HCT116 (cell line): Measurements from ENCODE around the gene SND1. TPM values are rescaled to one million over a fixed set of nuclear protein-coding genes. Genes with fewer than 3 reads are reported as not detected.

Experiments
- ATAC-seq: fragments of 200-7000 bp; cut with Tn5 transposase; 2 replicates; pipeline ENCODE4 v1.9.1; 2020; ENCODE audit warnings: mild to moderate bottlenecking, moderate library complexity
- BruUV-seq: library from RNA; stranded (reverse); fragments of 400-500 nt; replicated peaks from 2 replicates; lab custom pipeline; 2021; lab: Mats Ljungman, UMichigan
- CTCF ChIA-PET: fragments of 300-600 bp; sonication (Branson Sonifier 250); formaldehyde crosslinking; loops from one replicate; lab custom pipeline; 2021; ENCODE audit warnings: antibody characterized with exemption; lab: Charles Lee
- POLR2A ChIA-PET: fragments of 300-600, 350-600 bp; sonication (Branson Sonifier 250); formaldehyde crosslinking; loops from one replicate; lab custom pipeline; 2021; ENCODE audit warnings: antibody characterized with exemption; lab: Charles Lee
- RAD21 ChIA-PET, 2 experiments: fragments of 300-600 bp; sonication (Branson Sonifier 250); formaldehyde crosslinking; loops; one replicate each; lab custom pipeline; 2023; ENCODE audit warnings: low total read pairs in 2 of 2; ENCODE audit not compliant: uncharacterized antibody in 2 of 2, unreplicated experiment in 2 of 2, low non-redundant PET in 1 of 2; lab: Charles Lee
- DNase-seq: peaks from one replicate; pipeline ENCODE4 v3.0.0-alpha.2; 2010; ENCODE audit warnings: low read depth, low spot score
- H2AFZ ChIP-seq: fragments of 200-600 bp; shearing (Covaris generic), sonication (generic); 2 replicates; pipeline ENCODE4 v1.6.1; 2017; ENCODE audit warnings: low read depth, mixed run types, mixed read lengths, antibody characterized with exemption, low read length; ENCODE audit not compliant: poor library complexity, severe bottlenecking
- H3K27ac ChIP-seq: 2 replicates; pipeline ENCODE4 v1.5.1; 2012; ENCODE audit warnings: low read depth, low read length
- H3K27me3 ChIP-seq: fragments of 200-600 bp; sonication (generic); 2 replicates; pipeline ENCODE4 v1.6.1; 2016; ENCODE audit warnings: mixed run types, low read length, mixed read lengths; ENCODE audit not compliant: insufficient read depth
- H3K36me3 ChIP-seq, 2 experiments: fragments of 200-500 bp in 1 of 2; fragments of 200-600 bp in 1 of 2; sonication (Bioruptor generic) in 1 of 2; sonication (generic) in 1 of 2; 2 replicates each; pipeline versions ENCODE4 v1.5.1 to v1.6.1; 2014 to 2016; ENCODE audit warnings: low read length in 2 of 2, inconsistent platforms in 1 of 2, mixed read lengths in 1 of 2, mixed run types in 1 of 2; ENCODE audit not compliant: insufficient read depth in 2 of 2, control insufficient read depth in 1 of 2
- H3K4me1 ChIP-seq, 2 experiments: fragments of 200-600 bp in 1 of 2; sonication (generic) in 1 of 2; 2 replicates each; pipeline versions ENCODE4 v1.5.1 to v1.6.1; 2012 to 2017; ENCODE audit warnings: low read length in 2 of 2, inconsistent platforms in 1 of 2, mild to moderate bottlenecking in 1 of 2, mixed read lengths in 1 of 2, mixed run types in 1 of 2, moderate library complexity in 1 of 2; ENCODE audit not compliant: insufficient read depth in 2 of 2, control insufficient read depth in 1 of 2
- H3K4me2 ChIP-seq: fragments of 200-600 bp; sonication (generic); 2 replicates; pipeline ENCODE4 v1.6.1; 2017; ENCODE audit warnings: mixed run types, low read length, mixed read lengths
- H3K4me3 ChIP-seq, 2 experiments: fragments of 200-600 bp in 1 of 2; sonication (generic) in 1 of 2; replicated peaks in 1 of 2; 2 replicates each; pipeline ENCODE4 v1.5.1; 2011 to 2016; ENCODE audit warnings: low read length in 2 of 2, control low read depth in 1 of 2, low read depth in 1 of 2, mild to moderate bottlenecking in 1 of 2, mixed read lengths in 1 of 2, mixed run types in 1 of 2
- H3K79me2 ChIP-seq: fragments of 200-600 bp; sonication (generic); 2 replicates; pipeline ENCODE4 v1.6.1; 2017; ENCODE audit warnings: mild to moderate bottlenecking, mixed run types, low read length, moderate library complexity, mixed read lengths; ENCODE audit not compliant: insufficient read depth
- H3K9ac ChIP-seq: fragments of 200-600 bp; sonication (generic); 2 replicates; pipeline ENCODE4 v1.6.1; 2016; ENCODE audit warnings: low read length, mixed read lengths
- H3K9me2 ChIP-seq: fragments of 200-600 bp; sonication (generic), shearing (Covaris generic); 2 replicates; pipeline ENCODE4 v1.6.1; 2017; ENCODE audit warnings: mixed run types, mild to moderate bottlenecking, moderate library complexity; ENCODE audit not compliant: insufficient read depth
- H3K9me3 ChIP-seq, 2 experiments: fragments of 200-500 bp in 1 of 2; fragments of 200-600 bp in 1 of 2; sonication (Bioruptor generic) in 1 of 2; sonication (generic) in 1 of 2; 2 replicates each; pipeline ENCODE4 v1.6.1; 2014 to 2017; ENCODE audit warnings: low read length in 2 of 2, mixed read lengths in 2 of 2, inconsistent platforms in 1 of 2, low read depth in 1 of 2, mild to moderate bottlenecking in 1 of 2, mixed run types in 1 of 2, moderate library complexity in 1 of 2; ENCODE audit not compliant: control insufficient read depth in 1 of 2, insufficient read depth in 1 of 2
- H4K20me1 ChIP-seq: fragments of 200-600 bp; sonication (generic), shearing (Covaris generic); 2 replicates; pipeline ENCODE4 v1.6.1; 2017; ENCODE audit warnings: mixed run types, mild to moderate bottlenecking, moderate library complexity; ENCODE audit not compliant: insufficient read depth
- ATF3 ChIP-seq: IDR thresholded peaks from 2 replicates; pipeline ENCODE4 v1.6.1; 2012
- CEBPB ChIP-seq: IDR thresholded peaks from 2 replicates; pipeline ENCODE4 v1.6.1; 2012; ENCODE audit warnings: low read depth
- EGR1 ChIP-seq: IDR thresholded peaks from 2 replicates; pipeline ENCODE4 v1.6.1; 2012; ENCODE audit warnings: low read depth
- EZH2 ChIP-seq: fragments of 200-600 bp; sonication (generic); IDR thresholded peaks from 2 replicates; pipeline ENCODE4 v1.6.1; 2017; ENCODE audit warnings: antibody characterized with exemption, mixed run types
- FOSL1 ChIP-seq: IDR thresholded peaks from 2 replicates; pipeline ENCODE4 v1.6.1; 2012; ENCODE audit warnings: low read depth
- POLR2A ChIP-seq: IDR thresholded peaks from 2 replicates; pipeline ENCODE4 v1.7.0; 2011; ENCODE audit warnings: borderline replicate concordance; ENCODE audit not compliant: insufficient read depth, insufficient read length; ENCODE audit errors: extremely low read depth
- RAD21 ChIP-seq: IDR thresholded peaks from 2 replicates; pipeline ENCODE4 v1.6.1; 2012; ENCODE audit warnings: low read depth, mild to moderate bottlenecking
- SP1 ChIP-seq: IDR thresholded peaks from 2 replicates; pipeline ENCODE4 v1.6.1; 2012; ENCODE audit warnings: low read depth
- TCF7L2 ChIP-seq: IDR thresholded peaks from 2 replicates; pipeline ENCODE4 v1.7.0; 2011; ENCODE audit warnings: borderline replicate concordance, inconsistent platforms; ENCODE audit not compliant: insufficient read depth, insufficient read length; ENCODE audit errors: extremely low read depth
- YY1 ChIP-seq: IDR thresholded peaks from 2 replicates; pipeline ENCODE4 v1.6.1; 2011; ENCODE audit warnings: low read length, low read depth, moderate library complexity, mild to moderate bottlenecking; ENCODE audit not compliant: insufficient replicate concordance; ENCODE audit errors: extremely low read depth
- ZFX ChIP-seq: fragments of 450-650 bp; IDR thresholded peaks from 2 replicates; pipeline ENCODE4 v1.6.1; 2017
- ZNF274 ChIP-seq: fragments of 200-500 bp; sonication (Bioruptor generic); IDR thresholded peaks from 2 replicates; pipeline ENCODE4 v1.6.1; 2014; ENCODE audit warnings: mild to moderate bottlenecking, low read depth, low read length, inconsistent platforms
- intact Hi-C: fragments of 100-400 bp; cut with micrococcal nuclease; formaldehyde crosslinking; loops from 2 replicates; pipeline ENCODE4 v1.10.0; 2022
- total RNA-seq: library from RNA; stranded (reverse); gene quantifications from one replicate; pipeline ENCODE4 v1.2.1, GENCODE V29; 2021; ENCODE audit not compliant: unreplicated experiment
- TF ChIP-seq, protein P1 (sequence below): IDR thresholded peaks from 2 replicates; pipeline ENCODE4 v1.6.1; 2012; ENCODE audit warnings: low read depth
- TF ChIP-seq, protein P2 (sequence below): IDR thresholded peaks from 2 replicates; pipeline ENCODE4 v1.6.1; 2012

Gene SND1
- total RNA-seq, 1 experiment from 2014 or later = 169 TPM

DNA sequence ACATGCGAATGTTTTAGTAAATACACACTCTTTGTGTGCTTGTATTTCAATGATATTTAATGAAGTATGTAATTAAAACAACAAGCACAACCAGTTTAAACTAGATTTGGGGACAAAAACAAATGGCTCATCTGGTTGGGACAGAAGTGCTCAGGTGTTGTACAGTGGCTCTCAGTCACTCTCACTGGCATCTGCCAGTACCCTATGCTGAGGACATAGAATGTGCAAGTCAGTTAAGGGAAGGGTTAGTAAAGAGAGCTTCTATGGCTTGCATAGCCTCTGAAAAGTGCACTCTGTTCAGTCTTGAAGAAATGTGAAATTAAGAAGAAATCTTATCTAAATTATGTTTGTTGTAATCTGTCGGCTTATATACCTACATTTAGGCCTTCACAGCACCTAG lies 196.2 kb downstream of the SND1 start:
- BruUV-seq = no TSS peak
- peaks cover 0 to 2% of the 10 kb centered on the region in 2 experiments; a peak in 1 of 4 replicates for H3K36me3 ChIP-seq
- RAD21 ChIA-PET = no interaction called here

DNA sequence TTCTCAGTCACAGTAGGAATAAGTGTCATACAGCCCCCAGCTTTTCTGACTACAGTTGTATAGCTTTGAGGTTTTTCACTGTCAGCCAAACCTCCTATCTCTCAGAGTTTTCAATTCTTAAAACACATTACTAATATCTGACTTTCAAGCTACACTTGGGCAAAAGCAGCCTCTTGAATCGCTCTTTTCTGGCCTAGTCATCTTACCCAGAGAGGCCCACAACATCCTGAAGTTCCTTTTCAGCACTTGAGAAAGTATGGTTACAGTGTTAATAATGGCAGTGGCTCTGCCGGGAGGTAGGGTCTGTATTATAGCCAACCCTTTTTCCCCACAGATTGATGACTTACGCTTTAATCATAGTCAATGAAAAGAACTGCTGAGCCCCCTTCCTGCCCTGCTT lies 198.2 kb downstream of the SND1 start:
- no TSS peak for BruUV-seq
- DNase-seq (no peak), ATAC-seq (no peak)
- no peaks in the 10 kb centered on the region; the same call in 1 of the 2 replicates for H3K79me2 ChIP-seq
- intact Hi-C loops = no loop called here
- H3K9me3 ChIP-seq = no peaks in the 10 kb centered on the region
- 0 out of 2 replicates have a peak, but pooled peaks cover 3% of the 10 kb centered on the region for H4K20me1 ChIP-seq
- ChIA-PET RAD21 (no interaction called here), CTCF (no interaction called here), POLR2A (no interaction called here)
- no peaks in the 10 kb centered on the region for H3K4me1 ChIP-seq
- H3K4me2 ChIP-seq = no peak overlapping the region
- no peak overlapping the region for H3K27ac ChIP-seq
- H3K9ac ChIP-seq = no peak overlapping the region
- no peaks in the 10 kb centered on the region for H3K9me2 ChIP-seq
- no peaks in the 10 kb centered on the region for H3K27me3 ChIP-seq
- H3K4me3 ChIP-seq = no peak overlapping the region
- H3K36me3 ChIP-seq = peaks cover 0 to 3% of the 10 kb centered on the region in 2 experiments; a peak in 1 of 4 replicates
- H2AFZ ChIP-seq = no peak overlapping the region
- TF ChIP-seq FOSL1 = no peak
- no peak for TF ChIP-seq ZFX
- TF ChIP-seq SP1 = no peak
- TF ChIP-seq EGR1 = no peak
- TF ChIP-seq, protein P1, sequence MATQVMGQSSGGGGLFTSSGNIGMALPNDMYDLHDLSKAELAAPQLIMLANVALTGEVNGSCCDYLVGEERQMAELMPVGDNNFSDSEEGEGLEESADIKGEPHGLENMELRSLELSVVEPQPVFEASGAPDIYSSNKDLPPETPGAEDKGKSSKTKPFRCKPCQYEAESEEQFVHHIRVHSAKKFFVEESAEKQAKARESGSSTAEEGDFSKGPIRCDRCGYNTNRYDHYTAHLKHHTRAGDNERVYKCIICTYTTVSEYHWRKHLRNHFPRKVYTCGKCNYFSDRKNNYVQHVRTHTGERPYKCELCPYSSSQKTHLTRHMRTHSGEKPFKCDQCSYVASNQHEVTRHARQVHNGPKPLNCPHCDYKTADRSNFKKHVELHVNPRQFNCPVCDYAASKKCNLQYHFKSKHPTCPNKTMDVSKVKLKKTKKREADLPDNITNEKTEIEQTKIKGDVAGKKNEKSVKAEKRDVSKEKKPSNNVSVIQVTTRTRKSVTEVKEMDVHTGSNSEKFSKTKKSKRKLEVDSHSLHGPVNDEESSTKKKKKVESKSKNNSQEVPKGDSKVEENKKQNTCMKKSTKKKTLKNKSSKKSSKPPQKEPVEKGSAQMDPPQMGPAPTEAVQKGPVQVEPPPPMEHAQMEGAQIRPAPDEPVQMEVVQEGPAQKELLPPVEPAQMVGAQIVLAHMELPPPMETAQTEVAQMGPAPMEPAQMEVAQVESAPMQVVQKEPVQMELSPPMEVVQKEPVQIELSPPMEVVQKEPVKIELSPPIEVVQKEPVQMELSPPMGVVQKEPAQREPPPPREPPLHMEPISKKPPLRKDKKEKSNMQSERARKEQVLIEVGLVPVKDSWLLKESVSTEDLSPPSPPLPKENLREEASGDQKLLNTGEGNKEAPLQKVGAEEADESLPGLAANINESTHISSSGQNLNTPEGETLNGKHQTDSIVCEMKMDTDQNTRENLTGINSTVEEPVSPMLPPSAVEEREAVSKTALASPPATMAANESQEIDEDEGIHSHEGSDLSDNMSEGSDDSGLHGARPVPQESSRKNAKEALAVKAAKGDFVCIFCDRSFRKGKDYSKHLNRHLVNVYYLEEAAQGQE = no peak
- TF ChIP-seq ATF3 = no peak
- no peak for TF ChIP-seq TCF7L2
- no peak for TF ChIP-seq ZNF274
- TF ChIP-seq CEBPB = no peak
- no peak for TF ChIP-seq YY1
- TF ChIP-seq, protein P2, sequence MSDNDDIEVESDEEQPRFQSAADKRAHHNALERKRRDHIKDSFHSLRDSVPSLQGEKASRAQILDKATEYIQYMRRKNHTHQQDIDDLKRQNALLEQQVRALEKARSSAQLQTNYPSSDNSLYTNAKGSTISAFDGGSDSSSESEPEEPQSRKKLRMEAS = no peak
- no peak for TF ChIP-seq RAD21
- no peak for TF ChIP-seq EZH2

More for the DNA sequence above, 196.2 kb downstream of the SND1 start:
- Histone ChIP-seq H3K4me1 (no peaks in the 10 kb centered on the region), H3K4me3 (no peak overlapping the region), H2AFZ (no peak overlapping the region), H4K20me1 (0 out of 2 replicates have a peak, but pooled peaks cover 3% of the 10 kb centered on the region), H3K79me2 (no peaks in the 10 kb centered on the region; the same call in 1 of the 2 replicates), H3K27ac (no peak overlapping the region), H3K27me3 (no peaks in the 10 kb centered on the region), H3K9me3 (no peaks in the 10 kb centered on the region), H3K9ac (no peak overlapping the region), H3K4me2 (no peak overlapping the region), H3K9me2 (no peaks in the 10 kb centered on the region)
- DNase-seq = no peak
- no peak for ATAC-seq
- intact Hi-C loops = no loop called here
- TF ChIP-seq, protein P2 = no peak
- no peak for TF ChIP-seq ATF3
- no peak for TF ChIP-seq TCF7L2
- TF ChIP-seq CEBPB = no peak
- no peak for TF ChIP-seq SP1
- TF ChIP-seq POLR2A = no peak
- TF ChIP-seq EGR1 = no peak
- no peak for TF ChIP-seq RAD21
- ChIA-PET POLR2A (no interaction called here), CTCF (no interaction called here)
